ENCODE data around the gene ZNF529.

DNA sequence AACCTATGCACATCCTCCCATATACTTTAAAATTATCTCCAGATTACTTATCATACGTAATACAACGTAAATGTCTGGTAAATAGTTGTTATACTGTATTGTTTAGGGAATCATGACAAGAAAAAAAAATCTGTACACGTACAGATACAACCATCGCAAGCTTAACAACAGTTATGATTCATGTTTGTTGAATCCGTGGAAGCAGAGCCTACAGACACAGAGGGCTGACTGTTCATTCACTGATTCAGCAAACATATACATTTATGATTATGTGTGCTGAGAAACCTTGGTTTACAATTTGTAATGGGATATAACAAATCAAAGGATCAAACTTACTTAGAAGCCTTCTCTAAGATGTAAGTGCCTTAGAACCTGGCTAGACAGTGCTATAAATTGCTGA is 46.5 kb downstream of the ZNF529 start:
- TF ChIP-seq HDAC2 (CRISPR knock-in tag; IDR thresholded peaks at IDR 0.05) = no peak
- no peak for TF ChIP-seq CREB3 (CRISPR knock-in tag; IDR thresholded peaks at IDR 0.05)
- no peak for TF ChIP-seq ZNF253 (CRISPR knock-in tag; IDR thresholded peaks at IDR 0.05; ENCODE audit: borderline replicate concordance)
- no peak for TF ChIP-seq SSRP1 (CRISPR knock-in tag; IDR thresholded peaks at IDR 0.05)
- TF ChIP-seq, protein P1, sequence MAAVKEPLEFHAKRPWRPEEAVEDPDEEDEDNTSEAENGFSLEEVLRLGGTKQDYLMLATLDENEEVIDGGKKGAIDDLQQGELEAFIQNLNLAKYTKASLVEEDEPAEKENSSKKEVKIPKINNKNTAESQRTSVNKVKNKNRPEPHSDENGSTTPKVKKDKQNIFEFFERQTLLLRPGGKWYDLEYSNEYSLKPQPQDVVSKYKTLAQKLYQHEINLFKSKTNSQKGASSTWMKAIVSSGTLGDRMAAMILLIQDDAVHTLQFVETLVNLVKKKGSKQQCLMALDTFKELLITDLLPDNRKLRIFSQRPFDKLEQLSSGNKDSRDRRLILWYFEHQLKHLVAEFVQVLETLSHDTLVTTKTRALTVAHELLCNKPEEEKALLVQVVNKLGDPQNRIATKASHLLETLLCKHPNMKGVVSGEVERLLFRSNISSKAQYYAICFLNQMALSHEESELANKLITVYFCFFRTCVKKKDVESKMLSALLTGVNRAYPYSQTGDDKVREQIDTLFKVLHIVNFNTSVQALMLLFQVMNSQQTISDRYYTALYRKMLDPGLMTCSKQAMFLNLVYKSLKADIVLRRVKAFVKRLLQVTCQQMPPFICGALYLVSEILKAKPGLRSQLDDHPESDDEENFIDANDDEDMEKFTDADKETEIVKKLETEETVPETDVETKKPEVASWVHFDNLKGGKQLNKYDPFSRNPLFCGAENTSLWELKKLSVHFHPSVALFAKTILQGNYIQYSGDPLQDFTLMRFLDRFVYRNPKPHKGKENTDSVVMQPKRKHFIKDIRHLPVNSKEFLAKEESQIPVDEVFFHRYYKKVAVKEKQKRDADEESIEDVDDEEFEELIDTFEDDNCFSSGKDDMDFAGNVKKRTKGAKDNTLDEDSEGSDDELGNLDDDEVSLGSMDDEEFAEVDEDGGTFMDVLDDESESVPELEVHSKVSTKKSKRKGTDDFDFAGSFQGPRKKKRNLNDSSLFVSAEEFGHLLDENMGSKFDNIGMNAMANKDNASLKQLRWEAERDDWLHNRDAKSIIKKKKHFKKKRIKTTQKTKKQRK (IDR thresholded peaks at IDR 0.05; ENCODE audit: low read length) = no peak
- TF ChIP-seq, protein P2, sequence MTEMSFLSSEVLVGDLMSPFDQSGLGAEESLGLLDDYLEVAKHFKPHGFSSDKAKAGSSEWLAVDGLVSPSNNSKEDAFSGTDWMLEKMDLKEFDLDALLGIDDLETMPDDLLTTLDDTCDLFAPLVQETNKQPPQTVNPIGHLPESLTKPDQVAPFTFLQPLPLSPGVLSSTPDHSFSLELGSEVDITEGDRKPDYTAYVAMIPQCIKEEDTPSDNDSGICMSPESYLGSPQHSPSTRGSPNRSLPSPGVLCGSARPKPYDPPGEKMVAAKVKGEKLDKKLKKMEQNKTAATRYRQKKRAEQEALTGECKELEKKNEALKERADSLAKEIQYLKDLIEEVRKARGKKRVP (CRISPR knock-in tag; IDR thresholded peaks at IDR 0.05) = no peak
- TF ChIP-seq SRSF1 (optimal IDR thresholded peaks at IDR 0.05; ENCODE audit: low read depth, low read length) = no peak
- TF ChIP-seq SUZ12 (IDR thresholded peaks at IDR 0.05; ENCODE audit: low read depth, low read length) = no peak
- TF ChIP-seq, protein P3, sequence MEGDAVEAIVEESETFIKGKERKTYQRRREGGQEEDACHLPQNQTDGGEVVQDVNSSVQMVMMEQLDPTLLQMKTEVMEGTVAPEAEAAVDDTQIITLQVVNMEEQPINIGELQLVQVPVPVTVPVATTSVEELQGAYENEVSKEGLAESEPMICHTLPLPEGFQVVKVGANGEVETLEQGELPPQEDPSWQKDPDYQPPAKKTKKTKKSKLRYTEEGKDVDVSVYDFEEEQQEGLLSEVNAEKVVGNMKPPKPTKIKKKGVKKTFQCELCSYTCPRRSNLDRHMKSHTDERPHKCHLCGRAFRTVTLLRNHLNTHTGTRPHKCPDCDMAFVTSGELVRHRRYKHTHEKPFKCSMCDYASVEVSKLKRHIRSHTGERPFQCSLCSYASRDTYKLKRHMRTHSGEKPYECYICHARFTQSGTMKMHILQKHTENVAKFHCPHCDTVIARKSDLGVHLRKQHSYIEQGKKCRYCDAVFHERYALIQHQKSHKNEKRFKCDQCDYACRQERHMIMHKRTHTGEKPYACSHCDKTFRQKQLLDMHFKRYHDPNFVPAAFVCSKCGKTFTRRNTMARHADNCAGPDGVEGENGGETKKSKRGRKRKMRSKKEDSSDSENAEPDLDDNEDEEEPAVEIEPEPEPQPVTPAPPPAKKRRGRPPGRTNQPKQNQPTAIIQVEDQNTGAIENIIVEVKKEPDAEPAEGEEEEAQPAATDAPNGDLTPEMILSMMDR (CRISPR knock-in tag; IDR thresholded peaks at IDR 0.05) = no peak
- TF ChIP-seq NR2C2 (CRISPR knock-in tag; IDR thresholded peaks at IDR 0.05; ENCODE audit: borderline replicate concordance) = no peak
- TF ChIP-seq ZNF83 (CRISPR knock-in tag; IDR thresholded peaks at IDR 0.05; ENCODE audit: borderline replicate concordance) = no peak

Measured in HepG2 (cell line).